Loucy (cell line): ENCODE data around the gene PODXL.

Source experiments
- H2AFZ ChIP-seq: fragments of 200-600 bp; sonication (generic); 2 replicates; pipeline ENCODE4 v1.6.0; 2016; ENCODE audit warnings: antibody characterized with exemption, mild to moderate bottlenecking, low read length, moderate library complexity
- H3F3A ChIP-seq: fragments of 200-600 bp; 2 replicates; pipeline ENCODE4 v1.6.0; 2016; ENCODE audit warnings: antibody characterized with exemption, low read depth, mild to moderate bottlenecking
- H3K27me3 ChIP-seq: fragments of 200-600 bp; sonication (generic); 2 replicates; pipeline ENCODE4 v1.6.1; 2014; ENCODE audit warnings: low read length, mild to moderate bottlenecking; ENCODE audit not compliant: insufficient read depth, poor library complexity, severe bottlenecking
- H3K36me3 ChIP-seq: fragments of 200-600 bp; sonication (generic); 2 replicates; pipeline ENCODE4 v1.6.1; 2016; ENCODE audit warnings: low read length; ENCODE audit not compliant: insufficient read depth
- H3K4me1 ChIP-seq: fragments of 200-600 bp; sonication (generic); 2 replicates; pipeline ENCODE4 v1.5.1; 2014; ENCODE audit warnings: low read length, mild to moderate bottlenecking; ENCODE audit not compliant: insufficient read depth, poor library complexity, severe bottlenecking
- H3K4me2 ChIP-seq: fragments of 200-600 bp; sonication (generic); 2 replicates; pipeline ENCODE4 v1.6.0; 2014; ENCODE audit warnings: antibody characterized with exemption, low read length, low read depth, mild to moderate bottlenecking; ENCODE audit not compliant: poor library complexity, severe bottlenecking
- H3K4me3 ChIP-seq: fragments of 200-600 bp; sonication (generic); 2 replicates; pipeline ENCODE4 v1.5.1; 2014; ENCODE audit warnings: low read length, mild to moderate bottlenecking, mixed read lengths; ENCODE audit not compliant: poor library complexity, severe bottlenecking
- H3K79me2 ChIP-seq: fragments of 200-600 bp; sonication (generic); 2 replicates; pipeline ENCODE4 v1.6.1; 2014; ENCODE audit warnings: low read length; ENCODE audit not compliant: insufficient read depth
- H3K9ac ChIP-seq: fragments of 200-600 bp; sonication (generic); 2 replicates; pipeline ENCODE4 v1.6.0; 2014; ENCODE audit warnings: mild to moderate bottlenecking, low read depth, low read length, moderate library complexity; ENCODE audit not compliant: poor library complexity, severe bottlenecking
- H3K9me2 ChIP-seq: fragments of 200-600 bp; sonication (generic); replicated peaks from 2 replicates; pipeline ENCODE4 v1.6.1; 2016; ENCODE audit warnings: low read depth, low read length, mixed read lengths
- H3K9me3 ChIP-seq: fragments of 200-600 bp; sonication (generic); 2 replicates; pipeline ENCODE4 v1.6.1; 2014; ENCODE audit warnings: mild to moderate bottlenecking, antibody characterized with exemption, low read length, low read depth; ENCODE audit not compliant: insufficient read depth
- H4K20me1 ChIP-seq: fragments of 200-600 bp; sonication (generic); 2 replicates; pipeline ENCODE4 v1.6.0; 2014; ENCODE audit warnings: antibody characterized with exemption, low read length, mild to moderate bottlenecking; ENCODE audit not compliant: insufficient read depth, poor library complexity, severe bottlenecking
- CTCF ChIP-seq: fragments of 200-600 bp; sonication (generic); conservative IDR thresholded peaks from 2 replicates; pipeline ENCODE4 v1.5.1; 2014; ENCODE audit warnings: mild to moderate bottlenecking, antibody characterized with exemption, low read length
- EZH2phosphoT487 ChIP-seq: fragments of 200-600 bp; IDR thresholded peaks from 2 replicates; pipeline ENCODE4 v1.6.1; 2018; ENCODE audit warnings: antibody characterized with exemption, mild to moderate bottlenecking, moderate library complexity, borderline replicate concordance

Gene PODXL

GRCh38 chr7:131459256-131459655, 97.2 kb downstream of the PODXL start:
- Histone ChIP-seq H3K9me2 (no peaks in the 10 kb centered on the region), H3K4me2 (no peak overlapping the region), H2AFZ (no peak overlapping the region), H3K9me3 (no peaks in the 10 kb centered on the region), H3K79me2 (no peaks in the 10 kb centered on the region), H3K36me3 (peaks cover 29% of the 10 kb centered on the region; the same call in 1 of the 2 replicates), H3F3A (no peaks in the 10 kb centered on the region), H3K27me3 (no peaks in the 10 kb centered on the region), H3K4me3 (no peak overlapping the region), H4K20me1 (no peaks in the 10 kb centered on the region), H3K9ac (no peak overlapping the region), H3K4me1 (no peaks in the 10 kb centered on the region)
- TF ChIP-seq EZH2phosphoT487 = no peak
- no peak for TF ChIP-seq CTCF

- Histone ChIP-seq H3K27me3 (no peaks in the 10 kb centered on the region), H4K20me1 (no peaks in the 10 kb centered on the region), H3K4me2 (no peak overlapping the region), H3K4me1 (no peaks in the 10 kb centered on the region), H3F3A (no peaks in the 10 kb centered on the region), H3K9me2 (no peaks in the 10 kb centered on the region), H3K79me2 (no peaks in the 10 kb centered on the region), H2AFZ (no peak overlapping the region), H3K4me3 (no peak overlapping the region), H3K36me3 (peaks cover 29% of the 10 kb centered on the region; the same call in 1 of the 2 replicates), H3K9me3 (no peaks in the 10 kb centered on the region), H3K9ac (no peak overlapping the region)
- TF ChIP-seq EZH2phosphoT487 = no peak
- TF ChIP-seq CTCF = no peak
These were observed 100.1 kb downstream of the PODXL start for GRCh38 chr7:131456338-131456737.

- H3K4me1 ChIP-seq = no peaks in the 10 kb centered on the region
- no peaks in the 10 kb centered on the region for H3K27me3 ChIP-seq
- no peak overlapping the region for H3K4me2 ChIP-seq
- no peaks in the 10 kb centered on the region for H3F3A ChIP-seq
- no peak for TF ChIP-seq CTCF
- TF ChIP-seq EZH2phosphoT487 = no peak
- H3K9ac ChIP-seq = no peak overlapping the region
- H2AFZ ChIP-seq = no peak overlapping the region
- no peak overlapping the region for H3K4me3 ChIP-seq
- H3K79me2 ChIP-seq = no peaks in the 10 kb centered on the region
- peaks cover 25% of the 10 kb centered on the region; the same call in 1 of the 2 replicates for H3K36me3 ChIP-seq
- H3K9me3 ChIP-seq = no peaks in the 10 kb centered on the region
- H4K20me1 ChIP-seq = no peaks in the 10 kb centered on the region
- H3K9me2 ChIP-seq = no peaks in the 10 kb centered on the region
These were observed 100.9 kb downstream of the PODXL start for GRCh38 chr7:131455546-131455945.
